Lung (tissue), 4 donors: ENCODE data around the gene HK3. TPM values are rescaled to one million over a fixed set of nuclear protein-coding genes. Genes with fewer than 3 reads are reported as not detected.

Experiments used
- polyA plus RNA-seq, 2 donors: library from polyadenylated mRNA; stranded (reverse); fragments of 200-250 nt; gene quantifications; one replicate each; pipeline ENCODE4 v1.2.1, GENCODE V29; 2013
- total RNA-seq, 2 donors: library from RNA; depleted of rRNA in 1 of 2; stranded (reverse); fragments of >200 nt in 1 of 2; gene quantifications; one replicate each; pipeline ENCODE4 v1.2.1, GENCODE V29; 2014 to 2021
- donor health status: Bipolar disorder and iron deficiency.
- donor health status: healthy.
- donor health status: DM: yes; HTN: yes; CAD: no.

Gene HK3
- total and polyA plus RNA-seq, 4 donors, result 9.2 to 260 (median 83.8) TPM

Other genes with a start within 250 kb of the HK3 start
- gene UNC5A, start 88.8 kb downstream of the HK3 start, total RNA-seq, result under 1 TPM; 0.14 to 0.40 TPM
- under 1 TPM; 0.08 to 0.11 TPM for gene UNC5A, start 88.8 kb downstream of the HK3 start, polyA plus RNA-seq
- 10 to 100 TPM; 33.9 to 50.8 TPM for gene UIMC1, start 107.4 kb upstream of the HK3 start, total RNA-seq
- gene UIMC1, start 107.4 kb upstream of the HK3 start, polyA plus RNA-seq, result 10 to 100 TPM; 21.6 to 21.9 TPM
- 10 to 100 TPM; 12.1 to 31.5 TPM for gene ZNF346, start 123.3 kb upstream of the HK3 start, total RNA-seq
- gene ZNF346, start 123.3 kb upstream of the HK3 start, polyA plus RNA-seq, result 1 to 10 TPM; 6.6 to 7.0 TPM
- 100 to 1,000 TPM in 1 of 2 donors, 10 to 100 TPM in 1; 52.0 to 106 TPM for gene FGFR4, start 187.6 kb upstream of the HK3 start, total RNA-seq
- gene FGFR4, start 187.6 kb upstream of the HK3 start, polyA plus RNA-seq, result 10 to 100 TPM; 20.9 to 35.7 TPM
- gene NSD1, start 234.4 kb upstream of the HK3 start, total RNA-seq, result 10 to 100 TPM; 74.3 to 81.7 TPM
- gene NSD1, start 234.4 kb upstream of the HK3 start, polyA plus RNA-seq, result 10 to 100 TPM in 1 of 2 donors, 1 to 10 TPM in 1; 8.0 to 12.1 TPM